HepG2 (cell line): ENCODE data around the gene CSDE1. TPM values are rescaled to one million over a fixed set of nuclear protein-coding genes. Genes with fewer than 3 reads are reported as not detected.
A peak's percentile ranks its signal among the peaks of the same experiment; 100 is the strongest.

Experiments
- ARHGAP35 ChIP-seq: sonication (generic); formaldehyde crosslinking; IDR thresholded peaks from 2 replicates; pipeline ENCODE4 v1.9.0; 2022; ENCODE audit warnings: mild to moderate bottlenecking, inconsistent platforms, moderate library complexity, missing genetic modification reagents, borderline replicate concordance
- CHD4 ChIP-seq: fragments of 200-600 bp; sonication (generic); IDR thresholded peaks from 2 replicates; pipeline ENCODE4 v1.7.0; 2017; ENCODE audit warnings: mild to moderate bottlenecking, low read length, borderline replicate concordance
- GABPB1 ChIP-seq: IDR thresholded peaks from 2 replicates; pipeline ENCODE4 v1.6.1; 2016; ENCODE audit warnings: mild to moderate bottlenecking, missing genetic modification reagents, moderate library complexity, missing compliant biosample characterization
- KAT8 ChIP-seq: IDR thresholded peaks from 2 replicates; pipeline ENCODE4 v1.6.1; 2016; ENCODE audit warnings: missing genetic modification reagents, missing compliant biosample characterization
- KLF13 ChIP-seq: sonication (generic); formaldehyde crosslinking; IDR thresholded peaks from 2 replicates; pipeline ENCODE4 v1.4.0; 2020; ENCODE audit warnings: mild to moderate bottlenecking, missing genetic modification reagents
- MTERF4 ChIP-seq: sonication (generic); formaldehyde crosslinking; IDR thresholded peaks from 2 replicates; pipeline ENCODE4 v1.8.0; 2023; ENCODE audit warnings: mild to moderate bottlenecking, missing genetic modification reagents
- NFKB2 ChIP-seq: sonication (generic); formaldehyde crosslinking; IDR thresholded peaks from 2 replicates; pipeline ENCODE4 v1.4.0; 2020; ENCODE audit warnings: missing genetic modification reagents, borderline replicate concordance
- SPEN ChIP-seq: sonication (generic); formaldehyde crosslinking; IDR thresholded peaks from 2 replicates; pipeline ENCODE4 v1.5.1; 2020; ENCODE audit warnings: low read depth, mild to moderate bottlenecking, missing genetic modification reagents
- TBX2 ChIP-seq: sonication (generic); formaldehyde crosslinking; IDR thresholded peaks from 2 replicates; pipeline ENCODE4 v1.5.0; 2020; ENCODE audit warnings: missing genetic modification reagents, mild to moderate bottlenecking, borderline replicate concordance
- TRIM24 ChIP-seq: sonication (generic); formaldehyde crosslinking; IDR thresholded peaks from 2 replicates; pipeline ENCODE4 v1.8.0; 2022; ENCODE audit warnings: mild to moderate bottlenecking, missing genetic modification reagents
- TSC22D2 ChIP-seq: sonication (generic); formaldehyde crosslinking; IDR thresholded peaks from 2 replicates; pipeline ENCODE4 v1.5.1; 2020; ENCODE audit warnings: missing genetic modification reagents, mild to moderate bottlenecking, borderline replicate concordance
- YY1 ChIP-seq: IDR thresholded peaks from 2 replicates; pipeline ENCODE4 v1.6.1; 2011; ENCODE audit warnings: low read length, low read depth, moderate library complexity, mild to moderate bottlenecking; ENCODE audit not compliant: insufficient read depth, insufficient replicate concordance
- ZBTB7A ChIP-seq: sonication (generic); formaldehyde crosslinking; IDR thresholded peaks from 2 replicates; pipeline ENCODE4 v1.8.0; 2022; ENCODE audit warnings: mild to moderate bottlenecking, missing genetic modification reagents
- ZNF136 ChIP-seq: sonication (generic); formaldehyde crosslinking; IDR thresholded peaks from 2 replicates; pipeline ENCODE4 v1.8.1; 2022; ENCODE audit warnings: low read depth, mild to moderate bottlenecking, moderate library complexity, missing genetic modification reagents
- ZNF354B ChIP-seq: sonication (generic); formaldehyde crosslinking; IDR thresholded peaks from 2 replicates; pipeline ENCODE4 v1.8.0; 2022; ENCODE audit warnings: mild to moderate bottlenecking, missing genetic modification reagents
- ZNF564 ChIP-seq: sonication (generic); formaldehyde crosslinking; IDR thresholded peaks from 2 replicates; pipeline ENCODE4 v1.8.1; 2023; ENCODE audit warnings: mild to moderate bottlenecking, missing genetic modification reagents
- ZNF605 ChIP-seq: sonication (generic); formaldehyde crosslinking; IDR thresholded peaks from 2 replicates; pipeline ENCODE4 v1.8.0; 2022; ENCODE audit warnings: mild to moderate bottlenecking, missing genetic modification reagents
- ZNF607 ChIP-seq: sonication (generic); formaldehyde crosslinking; IDR thresholded peaks from 2 replicates; pipeline ENCODE4 v1.5.1; 2020; ENCODE audit warnings: missing genetic modification reagents, mild to moderate bottlenecking, borderline replicate concordance
- ZNF639 ChIP-seq: conservative IDR thresholded peaks from 2 replicates; pipeline ENCODE4 v1.6.1; 2018; ENCODE audit warnings: missing genetic modification reagents
- ZNF746 ChIP-seq: sonication (generic); formaldehyde crosslinking; IDR thresholded peaks from 2 replicates; pipeline ENCODE4 v1.8.0; 2022; ENCODE audit warnings: mild to moderate bottlenecking, missing genetic modification reagents
- ZNF879 ChIP-seq: sonication (generic); formaldehyde crosslinking; IDR thresholded peaks from 2 replicates; pipeline ENCODE4 v1.8.1; 2023; ENCODE audit warnings: missing genetic modification reagents
- polyA plus RNA-seq, 8 experiments: library from polyadenylated mRNA; depleted of rRNA in 3 of 8; stranded (reverse) in 7 of 8; unstranded in 1 of 8; fragments of >200 nt; fragmentation: Illumina TruSeq in 4 of 8; extraction: Trizol in 4 of 8; gene quantifications; 2 replicates each; pipeline versions ENCODE4 v1.2.1 to v1.2.3, GENCODE V29; 2011 to 2016; ENCODE audit warnings: low read depth in 4 of 8, missing spikeins in 1 of 8, mixed read lengths in 1 of 8; ENCODE audit not compliant: insufficient read depth in 1 of 8
- total RNA-seq, 5 experiments: library from RNA; depleted of rRNA; stranded (reverse); fragments of >200 nt; fragmentation: Illumina TruSeq; extraction: Trizol; gene quantifications; 2 replicates each; pipeline ENCODE4 v1.2.3, GENCODE V29; 2016; ENCODE audit warnings: low read depth in 1 of 5
- TF ChIP-seq, protein P1 (sequence below): sonication (generic); formaldehyde crosslinking; IDR thresholded peaks from 2 replicates; pipeline ENCODE4 v1.5.0; 2020; ENCODE audit warnings: missing genetic modification reagents
- TF ChIP-seq, protein P2 (sequence below): sonication (generic); formaldehyde crosslinking; IDR thresholded peaks from 2 replicates; pipeline ENCODE4 v1.4.0; 2020; ENCODE audit warnings: low read depth, mild to moderate bottlenecking, missing genetic modification reagents

The CSDE1 gene
- total and polyA plus RNA-seq, 2 of the 13 experiments (the other 11 are each of a cell fraction or from before 2014, with no cell fraction given): 150 to 313 TPM

DNA sequence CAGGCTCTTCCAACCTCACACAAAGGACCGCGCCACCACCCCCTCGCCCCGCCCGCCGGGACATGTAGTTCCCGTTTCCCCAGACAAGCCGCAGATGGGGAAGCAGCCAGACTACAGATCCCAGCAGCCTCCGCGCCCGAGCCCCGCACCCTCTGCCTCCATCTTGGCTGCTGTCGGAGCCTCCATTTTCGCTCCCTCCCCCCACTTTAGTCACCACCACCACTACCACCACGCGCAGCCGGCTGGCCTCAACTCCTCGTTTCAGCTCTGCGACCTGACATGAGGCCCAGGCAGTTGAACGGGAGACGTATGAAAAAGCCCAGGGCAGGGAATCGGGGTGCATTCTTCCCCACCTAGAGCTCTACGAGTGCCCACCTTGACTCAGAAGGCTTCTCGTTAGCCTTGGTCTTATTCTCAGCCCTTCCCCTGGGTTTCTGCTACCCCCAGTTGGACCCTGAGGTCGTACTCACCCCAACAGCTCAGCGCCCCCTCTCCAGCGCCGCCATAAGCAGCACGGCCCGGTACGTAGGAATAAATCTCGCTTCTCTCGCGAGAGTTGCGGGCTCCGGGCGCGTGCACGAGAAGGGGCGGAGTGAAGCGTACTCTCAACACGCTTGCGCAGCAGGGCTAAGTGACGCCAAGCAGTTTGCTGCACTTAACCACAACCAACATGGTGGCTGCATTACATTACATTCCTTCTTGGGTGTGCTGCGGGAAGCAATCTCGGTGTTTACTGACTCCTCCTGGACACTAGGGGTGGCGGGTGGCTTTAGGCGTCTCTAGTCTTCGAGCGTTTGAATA lies at the start of gene CSDE1 (continued):
- TF ChIP-seq TSC22D2 (CRISPR knock-in tag) (no peak), TRIM24 (CRISPR knock-in tag) (no peak), ZBTB7A (CRISPR knock-in tag) (peak; percentile 22; the same call in 1 of the 2 replicates), ZNF354B (CRISPR knock-in tag) (no peak), ARHGAP35 (CRISPR knock-in tag) (0 out of 2 replicates have a peak, but pooled peaks have one; percentile 44), ZNF136 (CRISPR knock-in tag) (0 out of 2 replicates have a peak, but pooled peaks have one; percentile 65), ZNF607 (CRISPR knock-in tag) (peak; percentile 27; the same call in 1 of the 2 replicates), SPEN (peak; percentile 79), YY1 (peak; percentile 95), ZNF605 (peak; percentile 72), ZNF746 (CRISPR knock-in tag) (peak; percentile 71; the same call in 1 of the 2 replicates), ZNF564 (CRISPR knock-in tag) (0 out of 2 replicates have a peak, but pooled peaks have one; percentile 23), NFKB2 (CRISPR knock-in tag) (peak; percentile 62; the same call in 1 of the 2 replicates), GABPB1 (peak; percentile 75), CHD4 (no peak), ZNF639 (CRISPR knock-in tag) (0 out of 2 replicates have a peak, but pooled peaks have one; percentile 42), TBX2 (CRISPR knock-in tag) (peak; percentile 32), MTERF4 (CRISPR knock-in tag) (no peak), ZNF879 (peak; percentile 80; the same call in 1 of the 2 replicates), KAT8 (peak; percentile 84), KLF13 (no peak; the same call in 1 of the 2 replicates)
- TF ChIP-seq, protein P1, sequence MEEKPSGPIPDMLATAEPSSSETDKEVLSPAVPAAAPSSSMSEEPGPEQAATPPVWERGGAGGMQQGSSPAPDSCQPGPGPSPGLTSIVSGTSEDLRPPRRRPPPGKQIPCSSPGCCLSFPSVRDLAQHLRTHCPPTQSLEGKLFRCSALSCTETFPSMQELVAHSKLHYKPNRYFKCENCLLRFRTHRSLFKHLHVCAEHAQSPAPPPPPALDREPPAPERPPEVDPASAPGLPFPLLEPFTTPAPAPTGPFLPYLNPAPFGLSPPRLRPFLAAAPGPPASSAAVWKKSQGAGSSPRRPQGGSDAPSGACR (CRISPR knock-in tag): peak; percentile 80; the same call in 1 of the 2 replicates
- TF ChIP-seq, protein P2, sequence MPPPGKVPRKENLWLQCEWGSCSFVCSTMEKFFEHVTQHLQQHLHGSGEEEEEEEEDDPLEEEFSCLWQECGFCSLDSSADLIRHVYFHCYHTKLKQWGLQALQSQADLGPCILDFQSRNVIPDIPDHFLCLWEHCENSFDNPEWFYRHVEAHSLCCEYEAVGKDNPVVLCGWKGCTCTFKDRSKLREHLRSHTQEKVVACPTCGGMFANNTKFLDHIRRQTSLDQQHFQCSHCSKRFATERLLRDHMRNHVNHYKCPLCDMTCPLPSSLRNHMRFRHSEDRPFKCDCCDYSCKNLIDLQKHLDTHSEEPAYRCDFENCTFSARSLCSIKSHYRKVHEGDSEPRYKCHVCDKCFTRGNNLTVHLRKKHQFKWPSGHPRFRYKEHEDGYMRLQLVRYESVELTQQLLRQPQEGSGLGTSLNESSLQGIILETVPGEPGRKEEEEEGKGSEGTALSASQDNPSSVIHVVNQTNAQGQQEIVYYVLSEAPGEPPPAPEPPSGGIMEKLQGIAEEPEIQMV (CRISPR knock-in tag): no peak
